Breast epithelium (tissue), 4 donors: ENCODE data around the gene RNH1. TPM values are rescaled to one million over a fixed set of nuclear protein-coding genes. Genes with fewer than 3 reads are reported as not detected.

Experiments used
- DNase-seq, 2 donors: peaks; one replicate each; pipeline ENCODE4 v3.0.0-alpha.2; 2019; ENCODE audit warnings: low spot score in 2 of 2
- H3K27ac ChIP-seq, 2 donors: fragments of 200-600 bp; sonication (generic) in 1 of 2; one replicate each; pipeline ENCODE4 v1.5.1; 2016 to 2019; ENCODE audit warnings: mild to moderate bottlenecking in 1 of 2
- H3K27me3 ChIP-seq, 2 donors: fragments of 200-600 bp; sonication (generic) in 1 of 2; one replicate each; pipeline versions ENCODE4 v1.5.1 to v1.6.0; 2017 to 2019; ENCODE audit warnings: control low read depth in 1 of 2, mild to moderate bottlenecking in 1 of 2
- H3K36me3 ChIP-seq: fragments of 200-600 bp; one replicate; pipeline ENCODE4 v1.5.1; 2019
- H3K4me1 ChIP-seq, 2 donors: fragments of 200-600 bp; sonication (generic); one replicate each; pipeline ENCODE4 v1.5.1; 2016 to 2019; ENCODE audit warnings: control low read depth in 1 of 2
- H3K4me3 ChIP-seq, 3 donors: fragments of 200-600 bp; sonication (generic); 1 replicate in 2 of 3; 2 replicates in 1 of 3; pipeline ENCODE4 v1.5.1; 2016 to 2019; ENCODE audit warnings: mild to moderate bottlenecking in 3 of 3, moderate library complexity in 2 of 3
- H3K9me3 ChIP-seq, 2 donors: fragments of 200-600 bp; sonication (generic) in 1 of 2; one replicate each; pipeline ENCODE4 v1.5.1; 2016 to 2019; ENCODE audit warnings: control low read depth in 1 of 2
- POLR2A ChIP-seq: fragments of 450-650 bp; IDR thresholded peaks from one replicate; pipeline ENCODE4 v1.6.1; 2016; ENCODE audit warnings: antibody characterized with exemption, mild to moderate bottlenecking, moderate library complexity
- POLR2AphosphoS5 ChIP-seq, 3 donors: sonication (generic); formaldehyde crosslinking; IDR thresholded peaks; one replicate each; pipeline ENCODE4 v1.6.1; 2017; ENCODE audit warnings: antibody characterized with exemption in 3 of 3
- intact Hi-C: fragments of 100-400 bp; cut with DNase I; formaldehyde crosslinking; loops from one replicate; pipeline ENCODE4 v1.15.1; 2023; ENCODE audit warnings: low total_unique reads
- total RNA-seq, 3 donors: library from RNA; depleted of rRNA; stranded (reverse); fragments of >200 nt; gene quantifications; one replicate each; pipeline ENCODE4 v1.1.0, GENCODE V29; 2016
- TF ChIP-seq, protein P1 (sequence below), 3 donors: fragments of 450-650 bp; IDR thresholded peaks; one replicate each; pipeline ENCODE4 v1.5.1; 2016 to 2017; ENCODE audit warnings: antibody characterized with exemption in 3 of 3, mild to moderate bottlenecking in 3 of 3, moderate library complexity in 3 of 3

Gene RNH1
- 100 to 1,000 TPM; 139 to 249 (median 209) TPM for total RNA-seq

DNA sequence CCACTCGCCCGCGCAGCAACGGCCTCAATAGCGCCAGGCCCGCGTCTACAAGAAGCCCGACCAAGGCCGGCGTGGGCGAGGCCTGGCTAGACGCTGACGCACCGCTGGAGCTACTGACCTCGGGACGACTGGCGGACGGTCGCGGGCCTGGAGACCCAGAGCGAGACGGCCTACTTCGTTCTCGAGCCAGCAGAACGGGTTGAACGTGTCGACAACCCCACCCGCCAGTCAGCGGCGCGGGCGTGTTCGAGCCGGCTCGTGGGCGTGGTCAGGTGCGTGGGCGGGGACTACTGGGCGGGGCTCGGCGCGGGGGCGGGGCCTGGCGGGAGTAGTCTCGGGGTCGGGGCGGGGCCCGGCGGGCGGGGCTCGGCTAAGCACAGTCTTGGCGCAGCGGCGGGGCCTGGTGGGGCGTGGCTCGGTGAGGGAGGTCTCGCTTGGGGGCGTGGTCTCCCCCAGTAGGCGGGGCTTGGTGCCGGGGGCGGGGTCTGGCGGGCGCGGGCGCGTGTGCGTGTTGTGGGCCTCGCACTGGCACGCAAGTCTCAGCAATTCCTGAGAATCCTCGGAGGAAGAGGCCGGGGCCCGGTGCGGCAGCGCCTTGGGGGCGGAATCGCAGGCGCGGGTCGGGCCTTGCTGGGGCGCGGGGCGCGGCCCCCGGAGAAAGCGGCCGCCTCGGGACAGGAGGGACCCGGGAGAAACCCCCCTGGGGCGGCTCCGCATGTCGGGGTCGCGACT is at the start of gene RNH1:
Gene RNH1 (minus strand): TSS at position 248 of the 732 bp plus-strand sequence. CDS start 5,080 bp downstream, outside the sequence.
- Histone ChIP-seq H3K4me3 (peak within 1 kb of the TSS; percentile 83 to 88 (median 85)), H3K27ac (peak within 1 kb of the TSS; percentile 99), H3K36me3 (no peaks in the 10 kb centered on the region), H3K9me3 (no peaks in the 10 kb centered on the region), H3K4me1 (peaks cover 9 to 15% of the 10 kb centered on the region in 2 donors), H3K27me3 (no peaks in the 10 kb centered on the region)
- DNase-seq, result peak; percentile 97 to 99
- intact Hi-C loops, result no loop called here
- peak; percentile 78 to 83 (median 82) for TF ChIP-seq POLR2AphosphoS5 (IDR thresholded peaks at IDR 0.05)
- TF ChIP-seq, protein P1, sequence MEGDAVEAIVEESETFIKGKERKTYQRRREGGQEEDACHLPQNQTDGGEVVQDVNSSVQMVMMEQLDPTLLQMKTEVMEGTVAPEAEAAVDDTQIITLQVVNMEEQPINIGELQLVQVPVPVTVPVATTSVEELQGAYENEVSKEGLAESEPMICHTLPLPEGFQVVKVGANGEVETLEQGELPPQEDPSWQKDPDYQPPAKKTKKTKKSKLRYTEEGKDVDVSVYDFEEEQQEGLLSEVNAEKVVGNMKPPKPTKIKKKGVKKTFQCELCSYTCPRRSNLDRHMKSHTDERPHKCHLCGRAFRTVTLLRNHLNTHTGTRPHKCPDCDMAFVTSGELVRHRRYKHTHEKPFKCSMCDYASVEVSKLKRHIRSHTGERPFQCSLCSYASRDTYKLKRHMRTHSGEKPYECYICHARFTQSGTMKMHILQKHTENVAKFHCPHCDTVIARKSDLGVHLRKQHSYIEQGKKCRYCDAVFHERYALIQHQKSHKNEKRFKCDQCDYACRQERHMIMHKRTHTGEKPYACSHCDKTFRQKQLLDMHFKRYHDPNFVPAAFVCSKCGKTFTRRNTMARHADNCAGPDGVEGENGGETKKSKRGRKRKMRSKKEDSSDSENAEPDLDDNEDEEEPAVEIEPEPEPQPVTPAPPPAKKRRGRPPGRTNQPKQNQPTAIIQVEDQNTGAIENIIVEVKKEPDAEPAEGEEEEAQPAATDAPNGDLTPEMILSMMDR (IDR thresholded peaks at IDR 0.05), result no peak

DNA sequence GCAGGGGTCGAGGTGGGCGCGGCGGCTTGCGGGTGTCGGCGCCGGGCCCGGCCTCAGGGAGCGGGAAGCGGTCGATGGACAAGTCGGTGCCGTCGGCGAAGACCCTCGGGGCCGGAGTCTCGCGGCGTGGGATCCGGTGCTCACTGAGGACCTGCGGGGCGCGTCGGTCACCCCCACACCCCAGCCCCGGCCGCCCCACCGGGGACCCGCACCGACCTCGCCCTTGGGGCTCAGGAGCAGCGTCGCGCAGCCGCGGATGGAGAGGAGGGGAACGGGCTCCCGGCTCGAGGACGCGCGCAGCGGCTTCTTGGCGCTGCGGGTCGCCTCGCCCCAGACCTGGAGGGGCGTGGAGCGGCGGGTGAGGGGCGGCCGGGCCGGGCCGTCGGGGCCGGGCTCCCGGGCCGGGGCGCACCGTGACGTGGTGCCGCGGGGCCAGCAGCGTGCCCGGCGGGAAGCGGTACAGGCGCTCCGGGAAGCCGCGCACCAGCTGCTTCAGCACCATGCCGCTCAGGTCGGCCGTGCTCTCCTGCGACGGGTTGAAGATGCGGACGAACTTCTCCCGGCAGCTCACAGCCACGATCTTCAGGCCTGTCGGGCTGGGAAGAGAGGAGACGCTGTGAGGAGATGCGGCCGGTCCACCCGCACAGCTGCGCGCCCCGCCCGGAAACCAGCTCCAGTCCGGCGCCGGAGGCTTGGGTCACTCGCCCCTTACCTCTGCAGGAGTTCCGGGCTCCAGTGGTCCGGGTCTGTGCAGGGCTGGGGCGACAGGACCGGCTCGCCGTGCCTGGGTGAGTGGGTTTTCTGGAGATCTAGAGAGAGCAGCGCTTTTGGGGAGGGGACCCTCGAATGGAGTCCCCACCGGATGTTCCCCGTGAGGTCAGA is 49.0 kb upstream of the RNH1 start:
- peak overlapping the region in 2 of 3 donors; percentile 53 to 77 for H3K4me3 ChIP-seq
- TF ChIP-seq, protein P1 (IDR thresholded peaks at IDR 0.05), result no peak
- TF ChIP-seq POLR2AphosphoS5 (IDR thresholded peaks at IDR 0.05), result peak in 1 of 3 donors; percentile 11
- no peaks in the 10 kb centered on the region for H3K36me3 ChIP-seq
- H3K27me3 ChIP-seq, result peaks cover 3 to 6% of the 10 kb centered on the region in 2 donors
- H3K27ac ChIP-seq, result no peak overlapping the region
- DNase-seq, result no peak
- H3K4me1 ChIP-seq, result peaks cover 0 to 5% of the 10 kb centered on the region in 2 donors
- intact Hi-C loops, result no loop called here
- H3K9me3 ChIP-seq, result no peaks in the 10 kb centered on the region

DNA sequence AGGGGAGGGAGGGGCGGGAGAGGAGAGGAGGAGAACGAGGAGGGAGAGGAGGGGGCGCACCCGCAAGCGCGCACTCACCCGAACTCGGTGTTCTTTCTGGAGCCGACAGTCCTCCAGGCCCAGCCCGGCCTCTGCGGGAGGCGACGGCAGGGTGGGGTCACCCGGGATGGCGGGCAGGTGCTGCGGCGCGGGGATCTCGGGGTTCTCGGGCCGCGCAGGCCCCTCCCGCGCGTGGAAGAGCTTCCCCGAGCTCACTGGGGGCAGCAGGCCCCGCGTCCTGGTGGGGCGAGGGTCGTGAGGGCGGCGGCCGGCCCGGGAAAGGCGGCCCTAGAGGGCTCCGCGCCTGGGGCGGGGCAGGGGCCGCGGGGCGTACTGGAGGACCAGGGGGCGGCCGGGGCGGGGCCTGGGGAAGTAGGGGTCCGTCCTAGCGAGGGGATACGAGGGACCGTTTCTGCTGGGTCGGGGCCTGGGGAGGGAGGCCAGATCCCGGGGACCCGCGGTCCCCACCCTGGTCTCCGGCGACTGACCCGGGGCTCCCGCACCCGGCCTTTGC is 48.3 kb upstream of the RNH1 start:
- no peaks in the 10 kb centered on the region for H3K9me3 ChIP-seq
- H3K4me1 ChIP-seq, result peaks cover 0 to 5% of the 10 kb centered on the region in 2 donors
- H3K4me3 ChIP-seq, result peak overlapping the region in 2 of 3 donors; percentile 53 to 77
- DNase-seq, result no peak
- no peak for TF ChIP-seq POLR2A
- intact Hi-C loops, result no loop called here
- no peaks in the 10 kb centered on the region for H3K36me3 ChIP-seq
- peaks cover 3 to 6% of the 10 kb centered on the region in 2 donors for H3K27me3 ChIP-seq
- H3K27ac ChIP-seq, result no peak overlapping the region

DNA sequence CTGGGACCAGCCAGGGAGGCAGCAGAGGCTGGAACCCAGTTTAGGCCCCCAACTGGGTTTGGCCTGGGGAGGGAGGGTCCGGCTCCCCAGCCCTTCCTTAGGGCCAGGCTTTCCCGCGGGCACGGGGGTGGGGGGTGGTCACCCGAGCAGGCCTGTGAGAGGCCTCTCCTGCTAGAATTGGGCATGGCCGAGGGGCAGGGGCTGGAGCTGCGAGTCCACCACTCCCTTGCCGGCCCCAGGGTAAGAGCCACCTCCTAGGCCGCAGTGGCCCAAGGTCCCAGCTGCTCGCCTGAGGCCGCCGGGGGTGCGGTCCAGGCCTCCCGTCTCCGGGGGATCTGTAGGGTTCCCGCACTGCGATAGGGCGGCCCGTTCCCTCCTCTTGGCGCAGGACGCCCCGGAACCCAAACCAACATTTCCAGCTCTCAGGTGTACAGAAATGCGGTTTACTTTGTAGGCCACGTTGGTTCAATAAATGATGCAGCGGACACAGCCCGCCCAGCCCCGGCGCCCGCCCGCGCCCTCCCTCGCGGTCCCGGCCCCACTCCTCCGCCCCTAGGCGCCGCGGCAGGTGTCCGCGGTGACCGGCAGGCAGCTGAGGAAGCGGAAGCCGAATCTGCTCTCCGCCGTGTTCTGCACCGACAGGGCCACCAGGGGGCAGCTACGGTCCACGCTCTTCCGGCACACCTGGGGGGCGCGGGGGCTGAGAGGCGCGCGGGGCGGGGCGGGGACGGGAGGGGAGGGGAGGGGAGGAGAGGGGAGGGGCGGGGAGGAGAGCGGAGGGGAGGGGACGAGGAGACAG is 47.6 kb upstream of the RNH1 start:
- intact Hi-C loops, result no loop called here
- no peaks in the 10 kb centered on the region for H3K9me3 ChIP-seq
- H3K27ac ChIP-seq, result peak overlapping the region in 1 of 2 donors; percentile 38
- TF ChIP-seq POLR2AphosphoS5 (IDR thresholded peaks at IDR 0.05), result no peak
- TF ChIP-seq, protein P1 (IDR thresholded peaks at IDR 0.05), result peak in 2 of 3 donors; percentile 13 to 36
- DNase-seq, result no peak
- H3K4me1 ChIP-seq, result peaks cover 0 to 5% of the 10 kb centered on the region in 2 donors
- no peaks in the 10 kb centered on the region for H3K36me3 ChIP-seq
- peaks cover 3 to 6% of the 10 kb centered on the region in 2 donors for H3K27me3 ChIP-seq
- H3K4me3 ChIP-seq, result peak overlapping the region in 2 of 3 donors; percentile 53 to 77

DNA sequence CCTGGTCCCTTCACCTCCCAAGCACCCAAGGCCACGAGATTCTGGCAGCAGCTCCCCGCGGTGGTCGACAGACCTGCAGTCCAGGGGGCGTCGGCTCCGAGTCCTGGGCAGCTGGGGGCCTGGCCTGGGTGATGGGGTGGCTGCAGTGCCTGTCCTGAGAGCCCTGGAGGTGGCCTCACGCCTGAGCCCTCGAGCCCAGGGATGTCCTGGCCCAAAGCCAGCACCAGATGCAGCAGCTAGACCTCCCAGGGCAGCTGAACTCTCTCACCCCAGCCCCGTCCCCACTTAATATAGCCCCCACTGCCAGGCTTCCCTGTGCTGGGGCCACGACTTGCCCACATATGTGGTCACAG is 46.9 kb upstream of the RNH1 start:
- intact Hi-C loops, result no loop called here
- peaks cover 0 to 5% of the 10 kb centered on the region in 2 donors for H3K4me1 ChIP-seq
- H3K9me3 ChIP-seq, result no peaks in the 10 kb centered on the region
- H3K4me3 ChIP-seq, result peak overlapping the region in 1 of 3 donors; percentile 77
- peaks cover 3 to 6% of the 10 kb centered on the region in 2 donors for H3K27me3 ChIP-seq
- H3K36me3 ChIP-seq, result no peaks in the 10 kb centered on the region
- no peak overlapping the region for H3K27ac ChIP-seq
- no peak for TF ChIP-seq POLR2A
- TF ChIP-seq, protein P1 (IDR thresholded peaks at IDR 0.05), result no peak
- no peak for TF ChIP-seq POLR2AphosphoS5 (IDR thresholded peaks at IDR 0.05)
- no peak for DNase-seq
